ENCODE data around the gene CCDC92B.
"Not testable (repeated sequence)": the region's sequence is repeated elsewhere in the genome, so short reads cannot be mapped to it uniquely, and the experiment has no call there.

CCDC92B gene

GRCh38 chr17:2749058-2749783 lies at the start of gene CCDC92B:
TSS of gene CCDC92B (minus strand) at chr17:2749652. CDS start at chr17:2735145, 14,507 bp downstream.
- H3K36me3 Mint-ChIP-seq, result no peaks in the 10 kb centered on the region
- H3K4me1 Mint-ChIP-seq, result no peaks in the 10 kb centered on the region
- H3K27ac Mint-ChIP-seq, result no peak within 1 kb of the TSS
- H3K4me3 Mint-ChIP-seq, result peak within 1 kb of the TSS; percentile 14
- ATAC-seq (no peak), DNase-seq (ENCODE audit: low spot score in 2 of 2) (no peak)
- H3K9me3 Mint-ChIP-seq, result no peaks in the 10 kb centered on the region

DNA sequence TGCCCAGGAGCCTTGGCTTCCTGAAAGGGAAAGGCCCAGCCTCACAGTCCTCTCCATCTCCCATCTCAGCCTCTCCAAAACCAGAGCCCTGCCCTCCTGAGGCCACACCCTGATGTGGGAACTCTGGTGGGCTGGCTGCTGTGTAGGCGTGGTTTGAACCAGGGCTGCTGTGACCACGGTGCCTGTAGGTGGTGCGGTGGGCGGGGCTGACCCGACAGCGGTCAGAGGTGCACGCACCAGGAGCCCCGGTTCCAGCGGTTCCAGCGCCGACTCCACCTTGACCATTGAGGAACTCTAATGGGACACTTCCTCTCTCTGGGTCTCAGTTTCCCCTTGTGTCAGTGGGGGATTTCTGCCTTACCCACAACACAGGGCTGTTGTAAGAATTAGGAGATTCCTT lies 49.2 kb upstream of the CCDC92B start:
- Mint-ChIP-seq H3K36me3 (no peaks in the 10 kb centered on the region), H3K4me3 (no peak overlapping the region), H3K27ac (no peak overlapping the region), H3K9me3 (no peaks in the 10 kb centered on the region), H3K4me1 (peaks cover 73% of the 10 kb centered on the region)
- ATAC-seq (peak; percentile 12), DNase-seq (ENCODE audit: low spot score in 2 of 2) (no peak)

DNA sequence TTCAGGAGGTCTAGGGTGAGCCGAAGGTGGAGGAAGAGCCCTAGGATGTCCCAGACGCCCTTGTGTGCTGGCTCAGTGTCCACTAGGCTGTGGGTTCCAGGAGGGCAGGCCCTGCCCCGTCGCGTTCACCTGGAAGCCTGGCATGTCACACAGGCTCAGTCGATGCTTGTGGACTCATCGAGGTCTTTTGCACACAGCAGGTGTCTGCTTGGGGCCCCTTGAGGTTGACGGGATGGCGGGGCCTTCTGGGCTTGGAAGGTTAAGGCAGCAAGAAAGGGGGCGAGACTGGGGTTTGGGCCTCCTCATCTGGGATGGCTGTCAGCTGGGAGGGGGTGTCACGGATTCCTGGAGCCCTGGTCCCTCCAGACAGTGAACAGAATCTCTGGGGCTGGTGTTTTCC lies 48.7 kb upstream of the CCDC92B start:
- ATAC-seq (no peak), DNase-seq (ENCODE audit: low spot score in 2 of 2) (no peak)
- Mint-ChIP-seq H3K4me1 (peaks cover 77% of the 10 kb centered on the region), H3K4me3 (peak overlapping the region; percentile 81), H3K36me3 (no peaks in the 10 kb centered on the region), H3K9me3 (no peaks in the 10 kb centered on the region), H3K27ac (no peak overlapping the region)

GRCh38 chr17:2797637-2798036 lies 48.2 kb upstream of the CCDC92B start:
- Mint-ChIP-seq H3K4me1 (peaks cover 77% of the 10 kb centered on the region), H3K4me3 (peak overlapping the region; percentile 81), H3K27ac (peak overlapping the region; percentile 46), H3K9me3 (no peaks in the 10 kb centered on the region), H3K36me3 (no peaks in the 10 kb centered on the region)
- no peak for ATAC-seq
- no peak for DNase-seq (ENCODE audit: low spot score in 2 of 2)

DNA sequence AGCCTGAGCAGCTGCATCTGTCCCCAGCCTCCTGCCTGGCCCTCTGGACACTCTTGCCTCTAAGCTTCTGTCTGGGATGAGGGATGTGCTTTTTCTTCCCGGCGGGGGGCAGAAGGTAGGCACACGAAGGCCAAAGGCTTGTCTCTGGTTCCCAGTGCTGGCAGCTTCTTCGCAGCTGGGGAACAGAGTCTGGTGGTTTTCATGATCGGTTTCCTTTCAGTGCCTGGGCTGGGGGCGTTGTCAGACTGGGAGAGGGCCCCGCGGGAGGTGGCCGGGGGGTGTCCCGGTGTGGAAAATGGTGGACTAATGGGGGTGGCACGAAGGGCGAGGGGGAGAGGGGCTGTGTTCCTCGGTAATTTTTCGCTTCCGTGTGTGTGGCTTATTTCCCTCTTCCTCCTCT lies 47.8 kb upstream of the CCDC92B start:
- peaks cover 80% of the 10 kb centered on the region for H3K4me1 Mint-ChIP-seq
- H3K36me3 Mint-ChIP-seq, result no peaks in the 10 kb centered on the region
- H3K9me3 Mint-ChIP-seq, result no peaks in the 10 kb centered on the region
- peak overlapping the region; percentile 81 for H3K4me3 Mint-ChIP-seq
- H3K27ac Mint-ChIP-seq, result peak overlapping the region; percentile 46
- DNase-seq (ENCODE audit: low spot score in 2 of 2), result no peak
- no peak for ATAC-seq

DNA sequence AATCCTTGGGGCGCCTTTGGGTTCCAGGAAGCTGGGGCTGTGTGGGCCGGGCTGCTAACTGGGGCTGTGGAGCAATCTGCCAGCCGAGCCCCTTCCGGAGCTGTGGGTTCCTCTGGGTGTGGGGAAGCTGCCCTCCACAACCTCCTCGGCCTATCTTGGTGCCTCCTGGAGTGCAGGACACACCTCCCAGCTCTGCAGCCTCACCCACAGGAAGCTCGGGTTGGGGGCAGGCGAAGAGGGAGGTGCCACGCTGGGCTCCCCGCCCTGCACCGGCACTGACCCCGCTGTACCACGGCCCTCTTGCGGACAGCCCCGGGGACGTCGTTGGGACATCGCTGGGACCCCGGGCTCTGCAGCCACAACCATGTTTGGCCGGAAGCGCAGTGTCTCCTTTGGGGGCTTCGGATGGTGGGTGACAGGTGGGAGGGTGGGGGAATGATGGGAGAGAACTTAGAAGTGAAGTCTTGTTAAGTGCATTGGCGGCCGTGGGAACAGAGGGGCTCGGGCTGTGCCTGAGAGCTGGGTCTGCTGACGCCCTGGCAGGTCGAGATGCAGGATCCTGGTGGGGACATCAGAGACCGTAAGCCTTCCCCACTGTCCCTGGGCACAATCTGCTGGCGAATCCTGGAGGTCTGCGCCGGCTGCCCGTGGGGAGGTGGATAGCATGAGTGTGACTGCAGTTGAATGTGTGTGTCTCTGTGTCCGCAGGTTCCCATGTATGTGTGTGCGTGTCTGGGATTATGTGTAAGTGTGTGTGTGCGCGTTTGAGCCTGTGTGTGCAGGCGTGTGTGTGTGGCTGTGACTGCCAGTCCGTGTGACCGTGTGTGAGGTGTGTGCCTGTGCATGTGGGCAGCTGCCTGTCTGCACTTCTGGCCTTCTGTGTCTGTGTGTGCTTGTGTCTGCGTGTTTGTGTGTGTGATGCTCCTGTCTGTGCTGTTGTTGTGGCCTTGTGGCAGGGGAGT lies 47.0 kb upstream of the CCDC92B start, which contains the start of gene RAP1GAP2:
Gene RAP1GAP2, plus strand, starts transcription at position 275 of the 962 bp plus-strand sequence. Its CDS starts 90 bp downstream, at position 365.
- Mint-ChIP-seq H3K4me3 (peak within 1 kb of the TSS; percentile 81), H3K36me3 (peaks cover 2% of the 10 kb centered on the region), H3K27ac (peak within 1 kb of the TSS; percentile 46), H3K4me1 (peaks cover 88% of the 10 kb centered on the region), H3K9me3 (no peaks in the 10 kb centered on the region)
- peak; percentile 72 for ATAC-seq
- peak; percentile 28 to 73 for DNase-seq (ENCODE audit: low spot score in 2 of 2)

- H3K27ac Mint-ChIP-seq, result peak overlapping the region; percentile 46
- DNase-seq (ENCODE audit: low spot score in 2 of 2) (no peak), ATAC-seq (no peak)
- peak overlapping the region; percentile 81 for H3K4me3 Mint-ChIP-seq
- no peaks in the 10 kb centered on the region for H3K9me3 Mint-ChIP-seq
- peaks cover 5% of the 10 kb centered on the region for H3K36me3 Mint-ChIP-seq
- H3K4me1 Mint-ChIP-seq, result peaks cover 95% of the 10 kb centered on the region
Measured at GRCh38 chr17:2795441-2796163, 46.1 kb upstream of the CCDC92B start.

DNA sequence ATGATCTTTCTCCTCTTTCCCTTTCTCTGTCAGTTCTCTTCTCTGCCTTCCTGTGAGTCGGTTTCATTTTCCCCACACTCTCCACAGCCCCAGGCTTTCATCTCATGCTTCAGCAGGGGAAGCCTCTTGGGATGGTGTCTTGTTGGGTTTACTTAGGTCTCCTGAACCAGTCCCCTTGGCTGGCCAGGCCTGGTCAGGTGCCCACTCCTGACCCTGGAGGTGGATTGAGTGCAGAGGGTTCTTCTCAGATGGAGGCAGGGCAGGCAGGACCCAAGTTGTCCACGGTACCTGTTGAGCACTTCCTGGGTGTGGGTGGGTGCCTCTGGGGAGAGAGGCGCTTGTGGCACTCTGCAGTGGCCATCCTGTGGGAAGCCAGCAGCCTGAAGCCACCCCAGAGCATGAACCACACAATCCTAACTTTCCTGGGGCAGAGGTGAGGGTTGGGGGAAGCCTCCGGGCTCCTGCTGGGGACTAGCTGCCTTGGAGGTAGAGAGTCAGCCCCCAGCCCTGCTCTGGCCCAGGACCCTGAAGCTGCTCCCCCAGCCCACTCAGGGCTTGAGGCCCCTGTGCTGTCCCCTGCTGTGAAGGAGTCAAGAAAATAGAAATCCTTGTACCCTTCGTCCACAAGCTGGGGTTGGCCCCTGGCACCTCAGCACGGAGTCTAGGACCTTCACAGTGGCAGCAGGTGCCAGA lies 44.8 kb upstream of the CCDC92B start:
- DNase-seq (ENCODE audit: low spot score in 2 of 2) (no peak), ATAC-seq (no peak)
- Mint-ChIP-seq H3K36me3 (peaks cover 5% of the 10 kb centered on the region), H3K9me3 (no peaks in the 10 kb centered on the region), H3K4me1 (peaks cover 90% of the 10 kb centered on the region), H3K27ac (no peak overlapping the region), H3K4me3 (peak overlapping the region; percentile 81)

DNA sequence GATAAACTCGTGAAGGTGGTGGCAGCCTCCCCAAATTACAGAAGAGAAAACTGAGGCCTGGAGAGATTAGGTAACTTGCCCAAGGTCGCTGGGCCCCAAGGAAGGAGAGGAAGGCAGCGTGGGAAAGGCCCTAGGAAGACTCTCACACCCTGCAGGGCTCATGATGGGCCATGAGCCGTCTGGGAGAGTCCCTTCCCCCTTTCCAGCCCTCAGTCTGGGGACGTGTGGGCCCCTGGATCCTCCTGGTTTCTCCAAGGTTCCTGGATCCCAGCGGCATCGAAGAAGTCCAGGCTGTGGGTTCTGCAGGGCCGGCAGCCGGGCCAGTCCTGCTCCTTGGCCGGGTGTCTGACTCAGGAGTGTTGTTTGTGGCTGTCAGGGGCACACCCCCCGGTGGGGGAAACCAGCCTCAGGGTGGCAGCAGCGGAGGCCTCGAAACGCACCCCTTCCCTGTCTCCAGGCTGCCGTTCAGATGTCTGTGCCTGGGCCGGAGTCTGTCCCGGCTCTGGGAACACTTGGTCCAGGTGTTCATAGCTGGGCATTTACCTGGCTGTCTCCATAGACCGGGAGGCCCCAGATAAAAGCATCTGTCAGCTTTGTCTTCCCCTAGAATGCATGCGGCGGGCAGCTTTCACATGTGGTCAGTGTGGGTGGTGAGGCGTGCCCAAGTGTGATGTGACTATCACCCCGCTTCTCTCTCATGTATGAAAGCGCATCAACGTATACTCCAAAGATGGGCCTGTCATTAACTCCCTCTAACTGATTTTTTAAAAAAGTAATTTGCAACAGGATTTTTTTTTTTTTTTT lies 43.1 kb upstream of the CCDC92B start:
- DNase-seq (ENCODE audit: low spot score in 2 of 2), result peak; percentile 66 to 90

GRCh38 chr17:2789700-2790099 lies 40.2 kb upstream of the CCDC92B start:
- ATAC-seq (no peak), DNase-seq (ENCODE audit: low spot score in 2 of 2) (no peak)
- Mint-ChIP-seq H3K36me3 (peaks cover 5% of the 10 kb centered on the region), H3K4me3 (no peak overlapping the region), H3K27ac (no peak overlapping the region), H3K4me1 (peaks cover 46% of the 10 kb centered on the region), H3K9me3 (no peaks in the 10 kb centered on the region)

More for the DNA sequence above, 43.1 kb upstream of the CCDC92B start:
- ATAC-seq, result peak; percentile 85
- Mint-ChIP-seq H3K36me3 (peaks cover 5% of the 10 kb centered on the region), H3K9me3 (no peaks in the 10 kb centered on the region), H3K27ac (no peak overlapping the region), H3K4me3 (peak overlapping the region; percentile 81), H3K4me1 (peaks cover 74% of the 10 kb centered on the region)

- DNase-seq (ENCODE audit: low spot score in 2 of 2) (peak; percentile 94 to 96), ATAC-seq (peak; percentile 97)
- Mint-ChIP-seq H3K9me3 (no peaks in the 10 kb centered on the region), H3K4me1 (peaks cover 12% of the 10 kb centered on the region), H3K4me3 (peak overlapping the region; percentile 30), H3K36me3 (peaks cover 2% of the 10 kb centered on the region), H3K27ac (no peak overlapping the region)
Measured at GRCh38 chr17:2786176-2786881, 36.9 kb upstream of the CCDC92B start.

DNA sequence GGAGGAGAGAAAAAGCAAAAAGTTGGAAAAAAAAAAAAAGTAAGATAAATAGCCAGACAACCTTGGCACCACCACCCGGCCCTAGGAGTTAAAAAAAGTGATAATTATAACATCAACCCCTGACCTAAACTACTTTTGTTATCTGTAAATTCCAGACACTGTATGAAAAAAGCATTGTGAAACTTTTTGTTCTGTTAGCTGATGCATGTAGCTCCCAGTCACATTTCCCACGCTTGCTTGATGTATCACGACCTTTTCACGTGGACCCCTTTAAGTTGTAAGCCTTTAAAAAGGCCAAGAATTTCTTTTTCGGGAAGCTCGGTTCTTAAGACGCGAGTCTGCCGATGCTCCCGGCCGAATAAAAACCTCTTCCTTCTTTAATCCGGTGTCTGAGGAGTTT lies 35.9 kb upstream of the CCDC92B start:
- H3K27ac Mint-ChIP-seq; H3K4me3 Mint-ChIP-seq; H3K9me3 Mint-ChIP-seq; ATAC-seq; H3K4me1 Mint-ChIP-seq; DNase-seq (ENCODE audit: low spot score in 2 of 2); H3K36me3 Mint-ChIP-seq: not testable (repeated sequence)

GRCh38 chr17:2784864-2785263 lies 35.4 kb upstream of the CCDC92B start:
- DNase-seq (ENCODE audit: low spot score in 2 of 2) (no peak), ATAC-seq (no peak)
- no peaks in the 10 kb centered on the region for H3K9me3 Mint-ChIP-seq
- no peaks in the 10 kb centered on the region for H3K36me3 Mint-ChIP-seq
- H3K4me3 Mint-ChIP-seq, result no peak overlapping the region
- no peak overlapping the region for H3K27ac Mint-ChIP-seq
- H3K4me1 Mint-ChIP-seq, result peaks cover 9% of the 10 kb centered on the region
